Measurements from ENCODE around the gene BFAR.

GRCh38 chr16:14618566-14618965 is 14.2 kb upstream of the BFAR start:
- TF ChIP-seq, protein P1, sequence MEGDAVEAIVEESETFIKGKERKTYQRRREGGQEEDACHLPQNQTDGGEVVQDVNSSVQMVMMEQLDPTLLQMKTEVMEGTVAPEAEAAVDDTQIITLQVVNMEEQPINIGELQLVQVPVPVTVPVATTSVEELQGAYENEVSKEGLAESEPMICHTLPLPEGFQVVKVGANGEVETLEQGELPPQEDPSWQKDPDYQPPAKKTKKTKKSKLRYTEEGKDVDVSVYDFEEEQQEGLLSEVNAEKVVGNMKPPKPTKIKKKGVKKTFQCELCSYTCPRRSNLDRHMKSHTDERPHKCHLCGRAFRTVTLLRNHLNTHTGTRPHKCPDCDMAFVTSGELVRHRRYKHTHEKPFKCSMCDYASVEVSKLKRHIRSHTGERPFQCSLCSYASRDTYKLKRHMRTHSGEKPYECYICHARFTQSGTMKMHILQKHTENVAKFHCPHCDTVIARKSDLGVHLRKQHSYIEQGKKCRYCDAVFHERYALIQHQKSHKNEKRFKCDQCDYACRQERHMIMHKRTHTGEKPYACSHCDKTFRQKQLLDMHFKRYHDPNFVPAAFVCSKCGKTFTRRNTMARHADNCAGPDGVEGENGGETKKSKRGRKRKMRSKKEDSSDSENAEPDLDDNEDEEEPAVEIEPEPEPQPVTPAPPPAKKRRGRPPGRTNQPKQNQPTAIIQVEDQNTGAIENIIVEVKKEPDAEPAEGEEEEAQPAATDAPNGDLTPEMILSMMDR (IDR thresholded peaks at IDR 0.05): no peak
- TF ChIP-seq EP300 (IDR thresholded peaks at IDR 0.05) (no peak), POLR2A (IDR thresholded peaks at IDR 0.05) (no peak)
